ENCODE results near the gene GNG7.
"Not testable (repeated sequence)": the region's sequence is repeated elsewhere in the genome, so short reads cannot be mapped to it uniquely, and the experiment has no call there.

The GNG7 gene

GRCh38 chr19:2523630-2524311, 178.7 kb downstream of the GNG7 start:
- H3K27ac ChIP-seq (ENCODE audit: low read length): no peak overlapping the region
- H4K20me1 ChIP-seq (ENCODE audit: insufficient read depth, low read length): no peaks in the 10 kb centered on the region

GRCh38 chr19:2519482-2519881, 183.0 kb downstream of the GNG7 start:
- Histone ChIP-seq H3K79me2 (ENCODE audit: low read length) (no peaks in the 10 kb centered on the region), H4K20me1 (ENCODE audit: insufficient read depth, low read length) (no peaks in the 10 kb centered on the region), H3K36me3 (replicated peaks; ENCODE audit: low read depth, low read length) (no peaks in the 10 kb centered on the region), H2AFZ (ENCODE audit: low read depth, low read length) (no peak overlapping the region), H3K9ac (ENCODE audit: low read length) (no peak overlapping the region), H3K9me3 (ENCODE audit: insufficient read depth, low read length) (no peaks in the 10 kb centered on the region), H3K4me1 (ENCODE audit: low read length) (peaks cover 5% of the 10 kb centered on the region), H3K4me2 (ENCODE audit: low read length) (no peak overlapping the region), H3K27me3 (ENCODE audit: low read depth, low read length) (no peaks in the 10 kb centered on the region), H3K4me3 (ENCODE audit: low read length) (no peak overlapping the region), H3K27ac (ENCODE audit: low read length) (no peak overlapping the region)
- TF ChIP-seq EZH2phosphoT487 (IDR thresholded peaks at IDR 0.05; ENCODE audit: low read depth) (no peak), CTCF (IDR thresholded peaks at IDR 0.05; ENCODE audit: low read depth, low read length) (no peak)

More at GRCh38 chr19:2523630-2524311, 178.7 kb downstream of the GNG7 start:
- Histone ChIP-seq H2AFZ (ENCODE audit: low read depth, low read length) (no peak overlapping the region), H3K9me3 (ENCODE audit: insufficient read depth, low read length) (no peaks in the 10 kb centered on the region), H3K4me2 (ENCODE audit: low read length) (no peak overlapping the region), H3K4me3 (ENCODE audit: low read length) (no peak overlapping the region), H3K79me2 (ENCODE audit: low read length) (no peaks in the 10 kb centered on the region), H3K9ac (ENCODE audit: low read length) (no peak overlapping the region), H3K27me3 (ENCODE audit: low read depth, low read length) (no peaks in the 10 kb centered on the region), H3K4me1 (ENCODE audit: low read length) (peaks cover 5% of the 10 kb centered on the region), H3K36me3 (replicated peaks; ENCODE audit: low read depth, low read length) (no peaks in the 10 kb centered on the region)
- no peak for TF ChIP-seq EZH2phosphoT487 (IDR thresholded peaks at IDR 0.05; ENCODE audit: low read depth)
- TF ChIP-seq CTCF (IDR thresholded peaks at IDR 0.05; ENCODE audit: low read depth, low read length): no peak

GRCh38 chr19:2518856-2519255, 183.6 kb downstream of the GNG7 start:
- H3K4me3 ChIP-seq (ENCODE audit: low read length); H2AFZ ChIP-seq (ENCODE audit: low read depth, low read length); H3K9me3 ChIP-seq (ENCODE audit: insufficient read depth, low read length); H4K20me1 ChIP-seq (ENCODE audit: insufficient read depth, low read length); H3K4me2 ChIP-seq (ENCODE audit: low read length); H3K27ac ChIP-seq (ENCODE audit: low read length); H3K4me1 ChIP-seq (ENCODE audit: low read length); H3K9ac ChIP-seq (ENCODE audit: low read length); H3K79me2 ChIP-seq (ENCODE audit: low read length); H3K36me3 ChIP-seq (replicated peaks; ENCODE audit: low read depth, low read length); H3K27me3 ChIP-seq (ENCODE audit: low read depth, low read length): not testable (repeated sequence)

- TF ChIP-seq EZH2phosphoT487 (IDR thresholded peaks at IDR 0.05; ENCODE audit: low read depth): no peak
- no peak for TF ChIP-seq CTCF (IDR thresholded peaks at IDR 0.05; ENCODE audit: low read depth, low read length)
- Histone ChIP-seq H3K4me3 (ENCODE audit: low read length) (no peak overlapping the region), H4K20me1 (ENCODE audit: insufficient read depth, low read length) (no peaks in the 10 kb centered on the region), H2AFZ (ENCODE audit: low read depth, low read length) (no peak overlapping the region), H3K9me3 (ENCODE audit: insufficient read depth, low read length) (no peaks in the 10 kb centered on the region), H3K9ac (ENCODE audit: low read length) (no peak overlapping the region), H3K79me2 (ENCODE audit: low read length) (no peaks in the 10 kb centered on the region), H3K27ac (ENCODE audit: low read length) (no peak overlapping the region), H3K27me3 (ENCODE audit: low read depth, low read length) (no peaks in the 10 kb centered on the region), H3K36me3 (replicated peaks; ENCODE audit: low read depth, low read length) (no peaks in the 10 kb centered on the region), H3K4me2 (ENCODE audit: low read length) (no peak overlapping the region), H3K4me1 (ENCODE audit: low read length) (peaks cover 5% of the 10 kb centered on the region)
These were observed 184.5 kb downstream of the GNG7 start for GRCh38 chr19:2517881-2518601.
